GM18907 (cell line): ENCODE measurements around the gene KCTD11.
A peak's percentile ranks its signal among the peaks of the same experiment; 100 is the strongest.

Experiments used
- ATAC-seq: cut with Tn5 transposase; IDR thresholded peaks from one replicate; pipeline ENCODE4 v1.9.1; 2021; ENCODE audit warnings: mild to moderate bottlenecking, moderate library complexity; ENCODE audit not compliant: unreplicated experiment

Gene KCTD11

DNA sequence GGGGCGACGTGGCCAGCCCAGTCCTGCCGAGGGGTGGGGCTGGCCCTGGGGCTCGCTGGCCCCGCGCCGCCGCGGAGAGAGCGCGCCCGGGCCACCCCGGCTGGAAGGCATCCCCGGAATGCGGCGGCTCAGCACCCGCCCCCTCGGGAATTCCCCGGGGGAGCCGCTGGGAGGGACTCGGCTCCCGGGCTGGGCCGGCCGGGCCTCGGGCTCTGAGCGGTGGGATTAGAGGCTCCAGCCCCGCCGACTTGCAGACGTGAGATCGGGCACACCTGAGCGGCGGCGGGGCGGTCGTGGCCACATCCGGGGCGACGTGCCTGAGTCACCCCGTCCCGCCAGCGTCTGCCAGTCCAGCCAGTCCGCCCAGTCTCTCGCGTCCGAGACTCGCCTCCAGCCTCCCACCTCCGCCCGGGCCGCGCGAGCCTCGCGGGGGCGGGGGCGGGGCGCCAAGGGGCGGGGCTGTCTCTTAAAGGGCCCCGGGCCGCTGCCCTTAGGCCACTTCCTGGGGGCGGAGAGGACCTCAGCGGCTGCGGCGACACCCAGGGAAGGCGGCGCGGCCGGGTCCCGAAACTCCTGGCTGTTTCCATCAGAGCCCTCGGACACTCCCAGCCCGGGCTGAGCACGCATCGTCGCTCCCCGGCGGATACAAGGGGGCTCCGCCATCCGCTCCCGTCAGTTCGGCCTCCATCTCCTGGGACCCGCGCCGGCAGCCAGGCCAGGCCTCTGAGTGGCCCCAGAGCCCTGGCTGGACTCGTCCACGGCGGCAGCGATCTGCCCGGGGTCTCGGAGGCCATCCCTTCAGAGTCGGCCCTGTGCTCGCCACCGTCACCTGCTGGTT, at the start of gene KCTD11:
Gene KCTD11, plus strand, starts transcription at position 498 of the 838 bp plus-strand sequence.
- peak; percentile 63 for ATAC-seq

DNA sequence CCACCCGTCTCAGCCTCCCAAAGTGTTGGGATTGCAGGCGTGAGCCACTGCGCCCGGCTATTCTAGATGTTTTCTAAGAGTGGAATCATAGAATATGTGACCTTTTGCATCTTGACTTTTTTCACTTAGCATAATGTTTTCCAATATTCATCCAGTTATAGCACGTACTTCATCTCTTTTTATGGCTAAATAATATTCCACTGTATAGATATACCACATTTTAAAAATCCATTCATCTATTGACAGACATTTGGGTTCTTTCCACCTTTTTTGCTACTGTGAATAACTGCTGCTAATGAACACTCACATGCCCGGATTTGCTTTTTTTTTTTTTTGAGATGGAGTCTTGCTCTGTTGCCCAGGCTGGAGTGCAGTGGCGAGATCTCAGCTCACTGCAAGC, 47.8 kb upstream of the KCTD11 start:
- ATAC-seq = no peak

DNA sequence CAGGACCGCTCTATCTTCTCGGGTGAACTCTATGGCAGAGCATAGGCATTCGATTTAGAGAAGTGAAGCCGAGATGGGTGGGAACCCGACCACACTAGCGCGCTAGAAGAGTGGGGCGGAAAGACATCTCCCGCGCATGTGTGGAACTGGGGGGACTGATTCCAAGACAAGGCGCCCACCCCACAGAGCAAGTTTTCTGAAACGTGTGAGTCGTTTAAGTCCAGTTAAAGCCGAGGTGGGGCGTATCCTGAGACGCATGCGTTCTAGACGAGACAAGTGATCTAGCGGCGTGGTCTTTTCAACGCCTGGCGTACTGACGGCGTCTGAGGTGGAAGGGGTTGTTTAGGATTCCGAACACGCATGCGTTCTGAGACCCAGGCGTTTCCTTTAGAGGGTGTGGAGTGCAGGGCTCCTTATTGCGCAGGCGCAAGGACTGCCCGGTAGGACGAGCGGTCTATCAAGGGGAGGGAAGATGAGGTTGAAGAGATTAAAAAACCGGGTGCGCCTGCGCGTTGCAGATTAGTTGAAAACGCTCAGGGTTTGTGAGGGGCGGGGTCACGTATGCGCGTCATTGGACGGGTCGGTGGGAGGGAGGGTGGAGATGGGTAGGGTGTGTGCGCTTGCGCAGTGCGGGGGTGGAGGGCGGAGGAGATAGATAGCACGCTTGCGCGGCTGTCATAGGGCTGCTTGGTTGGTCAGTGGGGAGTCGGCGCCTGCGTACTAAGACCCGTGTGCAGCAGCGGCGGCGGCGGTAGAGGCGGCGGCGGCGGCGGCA, 44.9 kb upstream of the KCTD11 start, which contains the start of gene EIF5A:
Gene EIF5A, plus strand, starts transcription at position 718 of the 775 bp plus-strand sequence. CDS start 2,008 bp downstream, outside the sequence.
- ATAC-seq = peak; percentile 77

DNA sequence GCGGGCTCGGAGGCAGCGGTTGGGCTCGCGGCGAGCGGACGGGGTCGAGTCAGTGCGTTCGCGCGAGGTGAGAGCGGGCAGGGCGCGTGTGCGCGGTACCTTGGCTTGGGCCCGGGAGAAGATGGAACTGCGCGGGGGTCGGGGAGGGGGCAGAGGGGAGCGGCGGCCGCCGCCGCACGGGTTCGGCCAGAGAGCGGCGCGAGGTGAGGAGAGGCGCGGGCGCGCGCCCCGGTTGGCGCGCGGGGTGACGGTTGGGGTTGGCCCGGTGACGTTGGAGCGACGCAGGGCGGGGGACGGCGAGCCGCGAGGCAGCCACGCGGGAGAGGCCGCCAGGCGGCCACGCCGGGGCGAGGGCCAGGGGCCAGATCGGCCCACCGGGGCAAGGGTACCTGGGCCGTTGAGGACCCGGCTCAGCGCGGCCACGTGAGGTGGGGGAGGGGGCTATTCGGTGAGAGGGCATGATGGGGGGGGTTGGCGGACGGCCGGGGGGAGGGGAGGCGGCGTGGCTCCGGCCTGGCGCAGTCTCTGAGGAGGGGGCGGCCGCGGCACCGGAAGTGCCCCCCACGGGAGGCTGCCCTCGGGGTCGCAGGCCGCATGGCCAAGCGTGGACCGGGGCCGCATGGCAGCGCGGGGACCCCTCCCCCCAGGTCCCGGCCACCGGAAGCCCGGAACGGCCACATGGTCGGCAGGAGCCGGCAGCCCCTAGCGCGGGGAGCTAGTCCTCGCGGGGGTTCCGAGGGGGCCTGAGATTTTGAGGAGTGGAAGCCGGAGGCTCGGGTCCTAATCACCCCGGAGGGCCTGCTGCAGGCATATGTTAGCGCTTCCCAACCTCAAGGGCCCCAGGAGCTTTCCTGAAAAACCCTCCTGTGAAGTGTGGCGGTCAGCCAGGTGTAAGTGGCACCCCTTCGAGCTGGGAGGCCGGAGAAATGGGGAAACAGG, 44.0 kb upstream of the KCTD11 start:
- no peak for ATAC-seq

DNA sequence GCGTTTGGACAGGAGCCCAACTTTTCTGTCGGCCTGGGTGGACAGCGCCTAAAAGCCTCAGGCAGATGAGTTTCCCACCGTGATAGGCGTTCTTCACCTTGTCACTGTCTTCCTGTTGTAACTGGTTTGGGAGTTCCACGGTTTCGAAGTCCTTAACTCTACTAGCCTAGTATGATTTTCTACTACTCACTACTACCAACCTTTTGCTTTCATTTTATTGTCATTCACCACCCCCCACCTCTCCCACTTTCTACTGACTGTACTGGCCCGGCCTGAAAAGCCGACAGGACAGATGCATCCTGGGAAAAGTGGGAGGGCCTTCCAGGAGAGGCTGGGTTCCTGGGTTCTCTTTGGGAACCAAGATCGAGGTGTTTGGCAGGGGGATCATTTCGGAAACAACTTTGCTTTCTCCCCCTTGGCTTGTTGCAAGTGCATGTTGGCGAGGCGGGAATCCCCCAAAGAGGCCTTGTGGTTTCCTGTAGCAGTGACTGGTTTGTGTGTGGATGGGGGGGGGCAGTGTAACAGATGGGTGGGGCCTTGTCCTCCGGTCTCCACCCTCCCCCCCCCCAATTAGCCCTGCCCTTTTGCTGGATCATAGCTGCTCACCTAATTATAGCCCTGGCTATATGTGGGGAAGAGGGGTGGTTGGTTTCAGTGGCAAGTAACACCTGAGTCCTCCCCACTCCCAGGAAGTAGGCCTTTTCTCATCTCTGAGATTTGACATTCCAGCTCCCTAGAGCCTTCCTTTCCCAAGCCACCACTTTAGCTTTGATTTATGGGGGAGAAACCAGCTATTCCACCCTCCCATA, 43.1 kb upstream of the KCTD11 start:
- peak; percentile 25 for ATAC-seq

DNA sequence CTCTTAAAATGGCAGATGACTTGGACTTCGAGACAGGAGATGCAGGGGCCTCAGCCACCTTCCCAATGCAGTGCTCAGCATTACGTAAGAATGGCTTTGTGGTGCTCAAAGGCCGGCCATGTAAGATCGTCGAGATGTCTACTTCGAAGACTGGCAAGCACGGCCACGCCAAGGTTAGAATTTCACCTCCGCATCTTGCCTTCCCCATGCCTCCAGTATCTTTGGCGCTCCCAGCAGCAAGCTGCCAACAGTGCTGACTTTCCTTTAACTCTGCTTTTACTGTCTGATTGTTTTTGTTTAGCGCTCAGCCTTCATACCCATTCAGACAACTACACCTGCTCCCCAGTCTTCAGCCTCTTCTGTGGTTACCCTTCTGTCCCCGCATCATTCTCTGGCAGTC, 42.3 kb upstream of the KCTD11 start:
- ATAC-seq = no peak

DNA sequence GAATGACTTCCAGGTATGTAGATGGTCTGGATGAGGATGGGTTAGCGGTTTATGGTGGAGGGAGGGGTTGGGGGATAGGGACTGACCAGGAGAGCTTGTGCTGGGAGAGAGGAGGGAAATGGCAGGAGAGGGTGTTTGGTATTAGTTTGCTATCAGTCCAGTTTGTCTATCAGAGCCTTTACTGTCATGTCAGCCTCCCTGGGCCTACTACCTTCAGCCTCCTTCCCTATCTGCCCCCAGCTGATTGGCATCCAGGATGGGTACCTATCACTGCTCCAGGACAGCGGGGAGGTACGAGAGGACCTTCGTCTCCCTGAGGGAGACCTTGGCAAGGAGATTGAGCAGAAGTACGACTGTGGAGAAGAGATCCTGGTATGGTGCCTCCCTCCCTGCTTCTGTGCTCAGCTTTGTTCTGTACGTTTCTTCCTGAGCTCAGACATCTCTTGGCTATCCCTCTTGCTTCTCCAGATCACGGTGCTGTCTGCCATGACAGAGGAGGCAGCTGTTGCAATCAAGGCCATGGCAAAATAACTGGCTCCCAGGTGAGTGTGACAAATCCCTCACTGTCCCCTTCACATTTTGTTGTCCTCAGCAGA, 40.8 kb upstream of the KCTD11 start:
- ATAC-seq = no peak

DNA sequence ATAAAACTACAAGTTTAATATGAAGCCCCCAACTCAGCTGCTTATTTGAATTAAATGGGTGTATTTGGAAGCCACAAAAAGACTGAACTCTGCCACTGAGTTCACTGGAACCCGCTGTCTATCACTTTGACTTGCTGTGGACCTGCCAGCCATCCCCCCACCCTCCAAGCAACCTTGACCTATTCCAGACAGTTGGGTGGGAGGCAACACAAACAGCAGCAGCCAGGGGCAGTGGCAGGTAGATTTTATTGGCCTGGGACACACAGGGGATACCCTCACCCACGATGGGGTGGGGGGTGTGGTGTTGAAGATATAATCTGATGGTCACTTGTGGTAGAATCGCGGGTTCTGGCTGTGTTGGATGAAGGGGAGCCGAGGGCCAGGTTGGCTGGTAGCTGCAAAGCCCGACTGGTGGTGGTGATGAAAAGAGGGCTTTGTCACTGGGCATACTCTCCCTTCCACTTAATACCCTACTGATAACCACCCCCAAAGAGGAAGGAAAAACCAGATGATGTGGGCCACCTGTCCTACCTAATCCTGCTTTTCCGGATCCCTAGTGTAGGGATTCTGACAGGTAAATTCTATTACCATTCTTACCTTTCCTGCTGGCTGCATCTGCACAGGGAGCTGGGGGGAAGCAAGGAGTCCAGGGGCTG, 39.4 kb upstream of the KCTD11 start:
- no peak for ATAC-seq

DNA sequence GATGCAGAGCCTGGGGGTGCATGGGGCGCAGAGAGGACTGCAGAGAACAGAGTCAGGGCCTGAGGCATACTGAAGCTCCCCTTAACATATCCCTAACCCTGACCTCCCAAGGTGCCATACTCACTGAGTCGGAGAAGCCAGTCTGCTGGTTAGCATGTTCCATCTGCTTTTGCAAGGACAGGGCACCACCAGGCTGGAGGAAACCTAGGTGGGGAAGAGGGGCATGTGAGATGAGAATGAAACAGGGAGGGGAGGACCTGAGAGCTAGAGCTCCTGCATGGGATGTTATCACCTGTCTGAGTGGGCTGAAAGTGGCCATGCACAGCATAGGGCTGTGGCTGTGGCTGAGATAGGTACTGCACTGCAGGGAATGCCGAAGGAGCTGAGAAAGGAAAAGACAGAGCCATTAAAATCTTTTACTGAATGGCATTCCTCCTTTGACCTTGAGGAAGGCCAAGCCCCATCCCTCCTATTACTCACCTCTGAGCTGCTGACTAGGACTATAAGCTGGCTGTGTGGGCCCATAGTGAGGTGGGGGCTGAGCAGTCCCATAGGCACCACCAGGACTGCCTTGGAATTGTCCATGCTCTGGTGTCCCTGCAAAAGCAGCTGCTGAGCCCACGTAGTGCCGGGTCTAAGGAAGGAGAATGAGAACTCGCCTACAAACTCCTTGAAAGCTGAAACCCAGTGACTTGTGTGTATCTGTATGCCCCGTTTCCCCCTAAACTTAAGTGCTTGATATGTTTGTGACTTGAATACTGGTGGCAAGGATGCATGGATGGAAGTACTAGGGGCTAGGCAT, 38.7 kb upstream of the KCTD11 start:
- no peak for ATAC-seq

DNA sequence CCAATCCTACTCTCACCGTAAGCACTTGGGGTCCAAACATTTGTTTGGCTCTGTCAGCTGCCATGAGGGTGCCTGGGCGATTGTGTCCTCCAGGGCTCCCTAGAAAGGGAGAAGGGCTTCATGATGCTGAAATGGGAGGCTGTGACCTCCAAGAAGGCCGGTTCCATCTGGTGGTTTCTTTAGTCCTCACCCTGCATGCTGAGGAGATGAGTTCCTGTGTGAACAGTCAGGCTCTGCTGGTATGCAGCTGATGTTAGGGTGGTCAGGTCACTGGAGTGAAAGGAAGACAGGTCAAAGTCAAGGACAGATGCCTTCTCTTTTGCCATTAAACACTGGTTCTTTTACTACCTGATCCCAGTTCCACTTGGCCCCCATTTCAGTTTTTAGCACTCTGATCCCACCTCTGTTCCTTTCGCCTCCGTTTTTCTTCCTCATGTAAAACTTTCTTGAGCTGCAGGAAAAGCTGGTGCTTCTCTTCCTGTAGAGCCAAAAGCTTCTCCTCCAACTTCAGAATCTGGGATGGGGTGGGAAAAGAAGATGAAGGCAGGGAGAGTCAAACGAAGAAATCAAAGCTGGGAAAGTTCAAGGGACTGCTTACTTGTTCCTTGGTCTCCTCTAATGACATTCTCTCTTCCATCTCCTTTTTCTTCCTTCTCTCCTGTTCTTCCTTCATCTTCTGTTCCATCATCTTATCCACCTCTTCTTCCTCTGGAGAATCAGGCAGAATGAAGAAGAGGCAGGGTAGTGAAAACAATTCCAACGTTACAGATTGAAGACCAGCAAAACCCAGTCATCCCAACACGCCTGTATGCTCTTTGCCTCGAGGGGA, 37.9 kb upstream of the KCTD11 start:
- ATAC-seq = no peak

DNA sequence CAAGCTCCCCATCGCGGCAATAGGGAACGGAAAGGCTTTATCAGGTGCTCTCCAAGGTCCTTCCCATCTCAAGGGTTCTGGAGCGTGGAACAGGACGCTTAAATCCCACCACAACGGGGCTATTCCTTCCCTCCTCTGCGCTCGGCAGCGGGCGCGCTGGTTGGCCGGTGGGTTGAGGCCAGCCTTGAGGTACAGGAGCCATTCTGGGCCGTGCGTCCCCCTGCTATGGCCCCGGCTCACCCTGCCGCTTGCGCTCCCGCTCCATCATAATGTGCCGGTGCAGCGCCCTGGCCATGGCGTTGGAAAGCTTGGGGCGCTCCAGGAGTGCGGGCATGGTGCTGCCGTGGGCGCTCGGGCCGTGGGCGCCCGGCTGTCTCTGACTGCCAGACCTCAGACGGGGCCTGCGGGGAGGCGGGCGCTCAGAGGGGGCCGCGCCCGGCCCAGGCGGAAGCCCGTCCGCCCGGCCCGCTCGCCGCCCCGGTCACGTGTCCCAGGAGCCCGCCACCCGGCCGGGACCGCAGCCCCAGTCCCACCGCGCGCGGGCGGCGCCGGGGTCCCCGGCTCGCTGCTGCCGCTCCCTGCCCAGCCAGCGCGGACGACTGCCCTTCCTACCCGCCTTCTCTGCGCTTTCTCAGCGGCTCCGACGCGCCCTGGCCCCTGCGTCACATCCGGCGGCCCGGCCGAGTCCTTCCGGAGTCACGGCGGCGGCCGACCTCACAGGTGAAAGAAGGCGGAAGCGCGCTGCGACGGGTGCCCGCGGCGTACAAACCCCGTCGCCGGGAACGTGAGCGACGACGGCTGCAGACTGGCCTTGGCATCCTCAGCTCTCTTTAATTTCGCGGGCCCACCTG, 37.0 kb upstream of the KCTD11 start, which contains the start of gene GPS2:
Gene GPS2, minus strand, starts transcription at position 642 of the 851 bp plus-strand sequence. Its CDS starts 308 bp downstream, at position 334.
- ATAC-seq = peak; percentile 61

DNA sequence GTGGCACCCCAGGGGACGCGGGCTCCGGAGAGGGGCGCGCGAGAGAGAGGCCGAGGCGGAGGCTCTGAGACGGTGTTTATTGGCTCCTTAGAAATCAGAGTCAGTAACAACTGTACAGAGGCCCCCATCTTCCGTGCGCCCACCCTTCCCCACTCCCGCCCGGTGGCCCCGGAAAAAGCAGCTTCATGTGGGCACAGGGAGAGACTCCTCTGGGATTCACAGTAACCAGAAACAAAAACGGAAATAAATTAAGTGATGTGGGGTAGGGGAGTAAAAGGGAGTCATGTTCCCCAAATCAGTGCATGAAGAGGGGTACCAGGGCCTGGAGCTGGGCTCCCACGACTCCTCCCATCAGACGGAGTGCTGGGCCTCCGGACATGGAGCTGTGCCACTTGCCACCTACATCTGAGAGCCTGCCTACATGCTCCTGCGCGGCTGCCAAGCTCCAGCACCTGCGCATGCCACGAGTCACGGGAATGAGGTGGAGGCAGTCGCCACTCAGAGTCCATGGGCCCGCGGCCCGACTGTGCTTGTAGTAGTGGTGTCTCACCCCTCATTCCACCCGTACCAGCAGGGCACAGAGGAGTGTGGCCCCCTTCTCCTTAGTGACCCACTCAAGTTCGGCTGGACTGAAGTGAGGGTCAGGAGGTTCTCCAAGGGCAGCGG, 36.3 kb upstream of the KCTD11 start:
- no peak for ATAC-seq

DNA sequence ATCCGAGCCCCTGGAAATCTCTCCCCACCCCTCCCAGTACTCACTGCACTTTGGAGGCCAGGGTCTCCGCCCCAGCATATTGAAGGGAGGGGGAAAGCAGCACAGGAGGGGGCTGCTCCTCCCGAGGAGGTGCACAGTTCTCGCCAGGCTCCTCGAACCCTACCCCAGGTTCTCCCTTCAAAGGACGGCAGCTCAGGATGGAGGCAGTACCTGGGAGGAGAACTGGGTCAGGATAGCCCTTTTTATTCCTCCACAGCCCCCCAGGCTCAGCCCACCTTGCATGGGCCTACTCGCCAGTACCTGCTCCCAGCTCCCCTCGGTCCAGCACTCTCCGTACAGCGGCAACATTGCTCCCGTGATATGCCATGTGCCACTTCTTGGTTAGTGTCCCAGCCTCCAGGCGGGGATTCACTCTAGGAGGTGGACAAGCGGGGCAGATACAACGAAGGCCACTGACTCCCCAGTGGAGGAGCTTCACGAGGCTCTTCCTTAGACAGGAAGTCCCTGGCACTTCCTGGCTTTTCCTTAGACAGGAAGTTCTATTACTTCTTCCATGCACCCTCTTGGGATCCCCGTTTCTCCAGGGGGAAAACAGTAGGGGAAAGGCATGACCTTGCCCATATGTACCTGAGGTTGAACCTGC, 34.7 kb upstream of the KCTD11 start:
- ATAC-seq = no peak

DNA sequence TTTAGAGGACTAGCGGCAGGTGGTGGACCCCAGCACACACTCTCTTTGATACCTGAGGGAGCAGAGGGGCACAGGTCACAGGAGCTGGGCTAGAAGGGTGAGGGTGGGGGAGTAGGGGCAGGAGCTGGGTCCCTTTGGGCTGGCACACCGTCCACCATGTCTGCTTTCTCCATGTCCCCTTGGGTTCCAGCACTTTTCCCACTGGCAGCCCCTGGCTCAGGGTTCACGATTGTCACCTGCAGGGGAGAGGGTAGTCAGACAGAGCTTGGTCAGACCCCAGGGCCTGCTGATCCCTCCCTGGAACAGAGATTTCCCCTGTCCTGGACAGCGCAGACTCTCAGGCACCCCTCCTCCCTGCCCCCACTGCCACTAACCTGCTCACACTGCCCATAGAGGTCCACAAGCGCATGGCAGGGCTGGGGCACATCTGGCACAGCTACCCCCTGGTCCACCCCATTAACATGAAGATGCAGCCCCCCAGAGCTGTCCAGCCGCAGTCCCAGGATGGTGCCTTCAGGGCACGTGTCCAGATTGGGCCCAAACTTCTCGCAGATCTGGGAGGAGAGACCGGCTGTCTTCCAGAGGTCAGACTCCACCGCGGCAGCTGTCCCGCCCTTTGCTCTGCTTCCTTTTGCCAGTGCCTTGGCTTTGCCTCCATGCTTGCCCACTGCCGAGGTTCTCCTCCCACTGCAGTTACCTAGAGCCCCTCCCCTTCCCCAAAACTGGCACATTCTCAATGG, 33.7 kb upstream of the KCTD11 start:
- ATAC-seq = no peak

DNA sequence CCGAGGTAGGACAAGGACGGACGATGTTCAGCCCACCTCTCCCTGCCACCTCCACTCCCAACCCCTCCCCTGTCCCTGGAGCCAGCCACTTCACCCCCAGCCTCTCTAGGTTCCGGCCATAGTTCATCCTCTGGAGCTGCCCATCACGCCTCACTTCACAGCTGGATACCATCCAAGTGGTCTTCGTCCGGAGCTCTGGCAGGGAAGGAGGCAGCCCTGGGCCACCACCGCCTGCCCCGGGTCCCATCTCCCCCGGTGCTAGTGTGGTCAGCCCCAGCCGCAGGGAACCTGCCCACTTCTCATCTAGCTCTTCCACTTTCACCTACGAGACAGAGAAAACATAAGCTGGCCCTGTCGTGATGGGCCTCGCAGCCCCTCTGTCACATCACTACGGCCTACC, 30.5 kb upstream of the KCTD11 start:
- no peak for ATAC-seq
